IMR-90 (cell line): ENCODE data around the gene DZIP1. TPM values are rescaled to one million over a fixed set of nuclear protein-coding genes. Genes with fewer than 3 reads are reported as not detected.

Experiments used
- ATAC-seq: fragments of 200-7000 bp; cut with Tn5 transposase; 2 replicates; pipeline ENCODE4 v1.9.1; 2020; ENCODE audit warnings: low read depth, mild to moderate bottlenecking, moderate library complexity
- BruUV-seq: library from RNA; stranded (reverse); fragments of 400-500 nt; replicated peaks from 2 replicates; lab custom pipeline; 2021; lab: Mats Ljungman, UMichigan
- CTCF ChIA-PET: fragments of 300-600 bp; formaldehyde crosslinking; extraction: SDS; loops from one replicate; lab custom pipeline; 2021; ENCODE audit warnings: antibody characterized with exemption; lab: Yijun Ruan, JAX
- POLR2A ChIA-PET: fragments of 300-600 bp; sonication (Branson Sonifier 250); formaldehyde crosslinking; loops from one replicate; lab custom pipeline; 2022; ENCODE audit warnings: antibody characterized with exemption; ENCODE audit not compliant: unreplicated experiment; lab: Charles Lee
- DNase-seq: peaks from one replicate; pipeline ENCODE4 v3.0.0; 2013
- H2AFZ ChIP-seq: replicated peaks from 2 replicates; pipeline ENCODE3; 2013; ENCODE audit warnings: low read length, mild to moderate bottlenecking; ENCODE audit not compliant: poor library complexity
- H2AK5ac ChIP-seq: 2 replicates; pipeline ENCODE4 v1.6.1; 2013; ENCODE audit warnings: low read depth, low read length, inconsistent platforms
- H2AK9ac ChIP-seq: replicated peaks from 2 replicates; pipeline ENCODE3; 2013; ENCODE audit warnings: mild to moderate bottlenecking, low read depth, low read length, moderate library complexity; ENCODE audit not compliant: poor library complexity
- H2BK120ac ChIP-seq: 2 replicates; pipeline ENCODE4 v1.6.1; 2013; ENCODE audit warnings: low read depth, low read length, inconsistent platforms
- H2BK15ac ChIP-seq: 3 replicates; pipeline ENCODE4 v1.6.1; 2013; ENCODE audit warnings: low read depth, low read length, inconsistent platforms
- H2BK20ac ChIP-seq: 2 replicates; pipeline ENCODE4 v1.6.1; 2013; ENCODE audit warnings: low read depth, mild to moderate bottlenecking, inconsistent platforms, low read length, moderate library complexity
- H2BK5ac ChIP-seq: 2 replicates; pipeline ENCODE4 v1.6.1; 2013; ENCODE audit warnings: mild to moderate bottlenecking, low read depth, low read length, inconsistent platforms; ENCODE audit not compliant: poor library complexity, severe bottlenecking
- H3K14ac ChIP-seq: replicated peaks from 2 replicates; pipeline ENCODE4 v1.6.1; 2013; ENCODE audit warnings: low read depth, low read length, inconsistent platforms
- H3K18ac ChIP-seq: 2 replicates; pipeline ENCODE4 v1.6.1; 2013; ENCODE audit warnings: low read depth, low read length, control low read depth
- H3K23ac ChIP-seq: 2 replicates; pipeline ENCODE4 v1.6.1; 2013; ENCODE audit warnings: low read depth, low read length, inconsistent platforms
- H3K27ac ChIP-seq: 2 replicates; pipeline ENCODE4 v1.5.1; 2013; ENCODE audit warnings: mild to moderate bottlenecking, control low read depth, low read length; ENCODE audit not compliant: insufficient read depth
- H3K27me3 ChIP-seq: 2 replicates; pipeline ENCODE4 v1.6.1; 2013; ENCODE audit warnings: low read length; ENCODE audit not compliant: control insufficient read depth, insufficient read depth
- H3K36me3 ChIP-seq: 2 replicates; pipeline ENCODE4 v1.6.1; 2013; ENCODE audit warnings: low read length, mixed read lengths; ENCODE audit not compliant: control insufficient read depth, insufficient read depth
- H3K4ac ChIP-seq: 2 replicates; pipeline ENCODE4 v1.6.1; 2013; ENCODE audit warnings: low read depth, low read length, inconsistent platforms
- H3K4me1 ChIP-seq: 2 replicates; pipeline ENCODE4 v1.6.1; 2013; ENCODE audit warnings: low read length, mixed read lengths; ENCODE audit not compliant: control insufficient read depth, insufficient read depth
- H3K4me2 ChIP-seq: 2 replicates; pipeline ENCODE4 v1.6.1; 2013; ENCODE audit warnings: low read depth, mild to moderate bottlenecking, control low read depth, low read length, moderate library complexity
- H3K4me3 ChIP-seq: 2 replicates; pipeline ENCODE4 v1.5.1; 2013; ENCODE audit warnings: low read depth, mild to moderate bottlenecking, control low read depth, low read length, moderate library complexity; ENCODE audit not compliant: insufficient read depth
- H3K56ac ChIP-seq: 2 replicates; pipeline ENCODE4 v1.6.1; 2013; ENCODE audit warnings: low read length, inconsistent platforms; ENCODE audit not compliant: insufficient read depth; ENCODE audit errors: extremely low read depth
- H3K79me1 ChIP-seq, 2 experiments: 2 replicates each; pipeline ENCODE4 v1.6.1; 2013; ENCODE audit warnings: low read length in 2 of 2, inconsistent platforms in 1 of 2, low read depth in 1 of 2
- H3K9ac ChIP-seq: 2 replicates; pipeline ENCODE4 v1.6.1; 2013; ENCODE audit warnings: low read depth, low read length, control low read depth
- H3K9me1 ChIP-seq: 2 replicates; pipeline ENCODE4 v1.6.1; 2013; ENCODE audit warnings: low read length, inconsistent platforms; ENCODE audit not compliant: insufficient read depth
- H3K9me3 ChIP-seq: 2 replicates; pipeline ENCODE4 v1.6.1; 2013; ENCODE audit warnings: low read length; ENCODE audit not compliant: control insufficient read depth, insufficient read depth
- H4K20me1 ChIP-seq: 2 replicates; pipeline ENCODE4 v1.6.1; 2013; ENCODE audit warnings: low read length, inconsistent platforms; ENCODE audit not compliant: insufficient read depth
- H4K5ac ChIP-seq: 2 replicates; pipeline ENCODE4 v1.6.1; 2013; ENCODE audit warnings: mild to moderate bottlenecking, low read depth, low read length, control low read depth
- H4K8ac ChIP-seq, 2 experiments: 2 replicates each; pipeline ENCODE4 v1.6.1; 2013; ENCODE audit warnings: low read depth in 2 of 2, low read length in 2 of 2, control low read depth in 1 of 2, inconsistent platforms in 1 of 2
- H4K91ac ChIP-seq: 2 replicates; pipeline ENCODE4 v1.6.1; 2013; ENCODE audit warnings: low read depth, low read length, inconsistent platforms; ENCODE audit not compliant: insufficient read depth
- MAZ ChIP-seq: IDR thresholded peaks from 2 replicates; pipeline ENCODE4 v1.6.1; 2012; ENCODE audit warnings: low read depth, mild to moderate bottlenecking, low read length, improper control_type of control experiment, moderate library complexity, borderline replicate concordance
- NFE2L2 ChIP-seq: fragments of 150-350 bp; IDR thresholded peaks from 2 replicates; pipeline ENCODE4 v1.6.1; 2016; ENCODE audit warnings: low read depth, mild to moderate bottlenecking, low read length
- RAD21 ChIP-seq: IDR thresholded peaks from 2 replicates; pipeline ENCODE4 v1.6.1; 2012; ENCODE audit warnings: low read length, improper control_type of control experiment
- RCOR1 ChIP-seq: IDR thresholded peaks from 2 replicates; pipeline ENCODE4 v1.6.1; 2012; ENCODE audit warnings: mild to moderate bottlenecking, low read length, improper control_type of control experiment; ENCODE audit not compliant: insufficient replicate concordance
- RFX5 ChIP-seq: IDR thresholded peaks from 2 replicates; pipeline ENCODE4 v1.8.0; 2012; ENCODE audit warnings: low read depth, mild to moderate bottlenecking, low read length, moderate library complexity
- WGBS, 2 experiments: methylation state at CpG; one replicate each; pipeline versions ENCODE4 v1.1.5 to v1.1.7; 2013; ENCODE audit warnings: missing lambda C conversion rate in 2 of 2; ENCODE audit not compliant: insufficient read length in 1 of 2; ENCODE audit errors: extremely low coverage in 2 of 2; 5-methylcytosine and 5-hydroxymethylcytosine counted together
- dilution Hi-C: fragments of 300-500 bp; cut with HindIII; formaldehyde crosslinking; loops from one replicate; pipeline ENCODE4 v1.14.3; 2018; ENCODE audit warnings: low sequenced_read_pairs; ENCODE audit not compliant: unreplicated experiment
- in situ Hi-C: fragments of 300-500 bp; cut with MboI; formaldehyde crosslinking; loops from 3 replicates; pipeline ENCODE4 v1.14.3; 2019; ENCODE audit warnings: low sequenced_read_pairs, inconsistent platforms, mixed read lengths
- intact Hi-C: fragments of 100-400 bp; cut with micrococcal nuclease; formaldehyde crosslinking; loops from 2 replicates; pipeline ENCODE4 v1.10.0; 2022
- polyA plus RNA-seq, 3 experiments: library from polyadenylated mRNA; depleted of rRNA; stranded (reverse); fragments of >200 nt; gene quantifications; 2 replicates each; pipeline ENCODE4 v1.2.3, GENCODE V29; 2012; ENCODE audit warnings: low replicate concordance in 1 of 3
- total RNA-seq: library from RNA; depleted of rRNA; stranded (reverse); fragments of >200 nt; gene quantifications from 2 replicates; pipeline ENCODE4 v1.2.3, GENCODE V29; 2012
- TF ChIP-seq, protein P1 (sequence below): conservative IDR thresholded peaks from 2 replicates; pipeline ENCODE4 v1.5.1; 2012; ENCODE audit warnings: mild to moderate bottlenecking, low read depth, low read length, improper control_type of control experiment

Gene DZIP1
- total and polyA plus RNA-seq, 2 of the 4 experiments (the other 2 are of a cell fraction), result 12.2 to 15.9 TPM

- Histone ChIP-seq H4K8ac (no peak overlapping the region), H2BK120ac (no peak overlapping the region), H2BK15ac (no peak overlapping the region), H3K56ac (no peak overlapping the region), H3K4me2 (no peak overlapping the region), H3K9me3 (no peaks in the 10 kb centered on the region; the same call in 1 of the 2 replicates), H3K4me3 (no peak overlapping the region), H3K18ac (no peak overlapping the region), H3K9me1 (peaks cover 8% of the 10 kb centered on the region; the same call in 1 of the 2 replicates), H2AK5ac (no peak overlapping the region), H3K27me3 (no peaks in the 10 kb centered on the region), H2BK5ac (no peak overlapping the region), H2AK9ac (no peak overlapping the region), H3K36me3 (peaks cover 53% of the 10 kb centered on the region), H2BK20ac (no peak overlapping the region), H3K4ac (no peak overlapping the region), H4K91ac (no peak overlapping the region), H3K27ac (no peak overlapping the region), H3K4me1 (peaks cover 2% of the 10 kb centered on the region; the same call in 1 of the 2 replicates), H4K5ac (no peak overlapping the region), H3K23ac (no peak overlapping the region), H3K14ac (no peak overlapping the region), H2AFZ (no peak overlapping the region), H3K9ac (no peak overlapping the region), H4K20me1 (peaks cover 2% of the 10 kb centered on the region), H3K79me1 (peaks cover 4 to 6% of the 10 kb centered on the region in 2 experiments; a peak in 3 of 4 replicates)
- POLR2A ChIA-PET, result no interaction called here
- no TSS peak for BruUV-seq
- CTCF ChIA-PET, result no interaction called here
- in situ Hi-C loops (no loop called here), intact Hi-C loops (no loop called here), dilution Hi-C loops (no loop called here)
- TF ChIP-seq, protein P1, sequence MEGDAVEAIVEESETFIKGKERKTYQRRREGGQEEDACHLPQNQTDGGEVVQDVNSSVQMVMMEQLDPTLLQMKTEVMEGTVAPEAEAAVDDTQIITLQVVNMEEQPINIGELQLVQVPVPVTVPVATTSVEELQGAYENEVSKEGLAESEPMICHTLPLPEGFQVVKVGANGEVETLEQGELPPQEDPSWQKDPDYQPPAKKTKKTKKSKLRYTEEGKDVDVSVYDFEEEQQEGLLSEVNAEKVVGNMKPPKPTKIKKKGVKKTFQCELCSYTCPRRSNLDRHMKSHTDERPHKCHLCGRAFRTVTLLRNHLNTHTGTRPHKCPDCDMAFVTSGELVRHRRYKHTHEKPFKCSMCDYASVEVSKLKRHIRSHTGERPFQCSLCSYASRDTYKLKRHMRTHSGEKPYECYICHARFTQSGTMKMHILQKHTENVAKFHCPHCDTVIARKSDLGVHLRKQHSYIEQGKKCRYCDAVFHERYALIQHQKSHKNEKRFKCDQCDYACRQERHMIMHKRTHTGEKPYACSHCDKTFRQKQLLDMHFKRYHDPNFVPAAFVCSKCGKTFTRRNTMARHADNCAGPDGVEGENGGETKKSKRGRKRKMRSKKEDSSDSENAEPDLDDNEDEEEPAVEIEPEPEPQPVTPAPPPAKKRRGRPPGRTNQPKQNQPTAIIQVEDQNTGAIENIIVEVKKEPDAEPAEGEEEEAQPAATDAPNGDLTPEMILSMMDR, result no peak
- TF ChIP-seq RFX5 (no peak), MAZ (no peak), RCOR1 (no peak), RAD21 (no peak), NFE2L2 (no peak)
- no peak for DNase-seq
- WGBS, 2 experiments, result 100% methylated on average over 1 of the region's 4 CpGs; no CpG with 5 or more reads in 1 of the 2 experiments
- no peak for ATAC-seq
Measured at GRCh38 chr13:95629071-95629470, 15.4 kb downstream of the DZIP1 start.
